ENCODE results near the gene ATP11A.

Gene ATP11A

DNA sequence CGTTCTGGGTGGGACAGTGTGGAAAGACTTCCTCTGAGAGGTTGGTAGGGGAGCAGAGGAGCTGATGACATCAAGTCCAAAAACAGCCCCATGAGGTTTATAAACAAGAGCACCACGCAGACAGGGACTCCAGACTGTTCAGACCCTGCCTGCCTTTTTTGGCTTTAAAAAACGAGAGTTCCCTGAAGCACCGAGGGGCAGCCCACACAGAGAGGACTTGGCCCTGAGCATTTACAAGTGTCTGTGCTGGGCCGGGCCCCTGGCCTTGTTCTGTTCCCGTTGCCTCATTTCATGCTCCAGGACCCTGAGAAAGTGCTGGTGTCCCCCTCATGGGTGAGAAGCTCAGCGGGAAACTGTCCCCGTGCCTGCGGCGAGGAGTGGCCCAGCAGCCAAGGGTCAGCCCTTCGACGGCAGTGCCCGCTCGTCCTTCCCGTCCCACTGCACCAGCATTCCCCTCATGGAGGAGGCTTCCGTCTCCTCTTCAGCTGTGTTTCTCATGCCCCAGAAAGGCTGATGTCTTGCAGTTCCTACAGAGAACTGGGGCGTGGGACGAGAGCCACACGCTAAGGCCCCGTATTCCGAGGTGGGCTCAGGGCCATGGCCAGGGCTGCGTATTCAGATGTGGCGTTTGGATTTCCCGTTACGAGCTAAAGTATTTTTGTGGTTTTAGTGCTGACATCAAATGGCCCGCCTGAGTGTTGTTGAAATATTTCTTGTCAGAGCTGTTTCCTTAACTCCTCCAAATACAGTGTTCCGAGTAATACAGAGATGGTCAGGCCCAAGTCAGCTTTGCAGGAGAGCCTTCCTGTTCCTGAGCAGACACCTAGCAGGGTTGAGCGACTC, 93.5 kb downstream of the ATP11A start:
- Histone ChIP-seq H3K9ac (ENCODE audit: low read length) (no peak overlapping the region), H3K27me3 (replicated peaks; ENCODE audit: insufficient read depth, low read length) (no peaks in the 10 kb centered on the region), H3K4me3 (ENCODE audit: low read length) (no peak overlapping the region), H3K27ac (ENCODE audit: low read length) (no peak overlapping the region), H4K20me1 (ENCODE audit: insufficient read depth, low read length) (no peaks in the 10 kb centered on the region), H3K79me2 (ENCODE audit: low read length) (peaks cover 20% of the 10 kb centered on the region), H3K4me2 (ENCODE audit: low read depth, low read length) (no peak overlapping the region), H3K36me3 (replicated peaks; ENCODE audit: insufficient read depth, low read length) (no peaks in the 10 kb centered on the region), H3K9me3 (replicated peaks; ENCODE audit: insufficient read depth, low read length) (no peaks in the 10 kb centered on the region), H3F3A (ENCODE audit: insufficient read depth, low read length) (no peaks in the 10 kb centered on the region), H3K9me2 (replicated peaks; ENCODE audit: insufficient read depth, low read length) (no peaks in the 10 kb centered on the region), H2AFZ (ENCODE audit: low read length) (no peak overlapping the region), H3K4me1 (ENCODE audit: low read length) (no peaks in the 10 kb centered on the region)
- DNase-seq = no peak
- TF ChIP-seq EZH2 (optimal IDR thresholded peaks at IDR 0.05; ENCODE audit: low read depth, low read length) (no peak), EZH2phosphoT487 (IDR thresholded peaks at IDR 0.05; ENCODE audit: low read length) (no peak)
- TF ChIP-seq, protein P1, sequence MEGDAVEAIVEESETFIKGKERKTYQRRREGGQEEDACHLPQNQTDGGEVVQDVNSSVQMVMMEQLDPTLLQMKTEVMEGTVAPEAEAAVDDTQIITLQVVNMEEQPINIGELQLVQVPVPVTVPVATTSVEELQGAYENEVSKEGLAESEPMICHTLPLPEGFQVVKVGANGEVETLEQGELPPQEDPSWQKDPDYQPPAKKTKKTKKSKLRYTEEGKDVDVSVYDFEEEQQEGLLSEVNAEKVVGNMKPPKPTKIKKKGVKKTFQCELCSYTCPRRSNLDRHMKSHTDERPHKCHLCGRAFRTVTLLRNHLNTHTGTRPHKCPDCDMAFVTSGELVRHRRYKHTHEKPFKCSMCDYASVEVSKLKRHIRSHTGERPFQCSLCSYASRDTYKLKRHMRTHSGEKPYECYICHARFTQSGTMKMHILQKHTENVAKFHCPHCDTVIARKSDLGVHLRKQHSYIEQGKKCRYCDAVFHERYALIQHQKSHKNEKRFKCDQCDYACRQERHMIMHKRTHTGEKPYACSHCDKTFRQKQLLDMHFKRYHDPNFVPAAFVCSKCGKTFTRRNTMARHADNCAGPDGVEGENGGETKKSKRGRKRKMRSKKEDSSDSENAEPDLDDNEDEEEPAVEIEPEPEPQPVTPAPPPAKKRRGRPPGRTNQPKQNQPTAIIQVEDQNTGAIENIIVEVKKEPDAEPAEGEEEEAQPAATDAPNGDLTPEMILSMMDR (IDR thresholded peaks at IDR 0.05; ENCODE audit: low read length) = no peak

GRCh38 chr13:112783978-112784371, 94.1 kb downstream of the ATP11A start:
- H3K4me3 ChIP-seq (ENCODE audit: low read length) = no peak overlapping the region
- no peaks in the 10 kb centered on the region for H3K9me3 ChIP-seq (replicated peaks; ENCODE audit: insufficient read depth, low read length)
- H3K9ac ChIP-seq (ENCODE audit: low read length) = no peak overlapping the region
- H3K27me3 ChIP-seq (replicated peaks; ENCODE audit: insufficient read depth, low read length) = no peaks in the 10 kb centered on the region
- DNase-seq = no peak
- TF ChIP-seq, protein P1 (IDR thresholded peaks at IDR 0.05; ENCODE audit: low read length) = no peak
- TF ChIP-seq EZH2 (optimal IDR thresholded peaks at IDR 0.05; ENCODE audit: low read depth, low read length) (no peak), EZH2phosphoT487 (IDR thresholded peaks at IDR 0.05; ENCODE audit: low read length) (no peak)
- H3K36me3 ChIP-seq (replicated peaks; ENCODE audit: insufficient read depth, low read length) = no peaks in the 10 kb centered on the region
- no peaks in the 10 kb centered on the region for H4K20me1 ChIP-seq (ENCODE audit: insufficient read depth, low read length)
- H2AFZ ChIP-seq (ENCODE audit: low read length) = no peak overlapping the region
- no peaks in the 10 kb centered on the region for H3F3A ChIP-seq (ENCODE audit: insufficient read depth, low read length)
- no peaks in the 10 kb centered on the region for H3K9me2 ChIP-seq (replicated peaks; ENCODE audit: insufficient read depth, low read length)
- H3K27ac ChIP-seq (ENCODE audit: low read length) = no peak overlapping the region
- peaks cover 20% of the 10 kb centered on the region for H3K79me2 ChIP-seq (ENCODE audit: low read length)
- H3K4me2 ChIP-seq (ENCODE audit: low read depth, low read length) = no peak overlapping the region
- H3K4me1 ChIP-seq (ENCODE audit: low read length) = no peaks in the 10 kb centered on the region

GRCh38 chr13:112784811-112785482, 95.1 kb downstream of the ATP11A start:
- Histone ChIP-seq H3K27ac (ENCODE audit: low read length) (no peak overlapping the region), H3K9ac (ENCODE audit: low read length) (no peak overlapping the region), H3K9me3 (replicated peaks; ENCODE audit: insufficient read depth, low read length) (no peaks in the 10 kb centered on the region), H3K4me1 (ENCODE audit: low read length) (no peaks in the 10 kb centered on the region), H4K20me1 (ENCODE audit: insufficient read depth, low read length) (no peaks in the 10 kb centered on the region), H3K4me2 (ENCODE audit: low read depth, low read length) (no peak overlapping the region), H3K79me2 (ENCODE audit: low read length) (peaks cover 20% of the 10 kb centered on the region), H3K9me2 (replicated peaks; ENCODE audit: insufficient read depth, low read length) (no peaks in the 10 kb centered on the region), H2AFZ (ENCODE audit: low read length) (no peak overlapping the region), H3K27me3 (replicated peaks; ENCODE audit: insufficient read depth, low read length) (no peaks in the 10 kb centered on the region), H3F3A (ENCODE audit: insufficient read depth, low read length) (no peaks in the 10 kb centered on the region), H3K36me3 (replicated peaks; ENCODE audit: insufficient read depth, low read length) (no peaks in the 10 kb centered on the region), H3K4me3 (ENCODE audit: low read length) (no peak overlapping the region)
- TF ChIP-seq, protein P1 (IDR thresholded peaks at IDR 0.05; ENCODE audit: low read length) = no peak
- TF ChIP-seq EZH2phosphoT487 (IDR thresholded peaks at IDR 0.05; ENCODE audit: low read length) (no peak), EZH2 (optimal IDR thresholded peaks at IDR 0.05; ENCODE audit: low read depth, low read length) (no peak)
- DNase-seq = no peak
